Vagina (tissue), 2 donors: Measurements from ENCODE around the gene PSME1. TPM values are rescaled to one million over a fixed set of nuclear protein-coding genes. Genes with fewer than 3 reads are reported as not detected.

ENCODE experiments used
- DNase-seq, 2 donors: peaks; one replicate each; pipeline ENCODE4 v3.0.0-alpha.2; 2017; ENCODE audit errors: extremely low spot score in 2 of 2
- H3K27ac ChIP-seq: fragments of 200-600 bp; sonication (generic); one replicate; pipeline ENCODE4 v1.5.1; 2019
- H3K27me3 ChIP-seq: fragments of 200-600 bp; sonication (generic); one replicate; pipeline ENCODE4 v1.5.1; 2019
- H3K36me3 ChIP-seq, 2 donors: fragments of 200-600 bp; sonication (generic); one replicate each; pipeline ENCODE4 v1.5.1; 2017 to 2019
- H3K4me1 ChIP-seq: fragments of 200-600 bp; sonication (generic); one replicate; pipeline ENCODE4 v1.5.1; 2019
- H3K4me3 ChIP-seq, 2 donors: fragments of 200-600 bp; sonication (generic); 1 replicate in 1 of 2; 2 replicates in 1 of 2; pipeline ENCODE4 v1.5.1; 2016 to 2019
- H3K9me3 ChIP-seq: fragments of 200-600 bp; sonication (generic); one replicate; pipeline ENCODE4 v1.5.1; 2019
- CTCF ChIP-seq, 3 experiments: fragments of 450-650 bp in 2 of 3; fragments of 200-600 bp in 1 of 3; sonication (generic) in 1 of 3; IDR thresholded peaks; one replicate each; pipeline ENCODE4 v1.5.1; 2017 to 2019; ENCODE audit warnings: antibody characterized with exemption in 3 of 3, mild to moderate bottlenecking in 2 of 3, moderate library complexity in 2 of 3
- POLR2A ChIP-seq, 2 donors: fragments of 450-650 bp; IDR thresholded peaks; one replicate each; pipeline ENCODE4 v1.6.1; 2017; ENCODE audit warnings: antibody characterized with exemption in 2 of 2, mild to moderate bottlenecking in 2 of 2, moderate library complexity in 2 of 2
- POLR2AphosphoS5 ChIP-seq, 2 donors: sonication (generic); formaldehyde crosslinking; IDR thresholded peaks; one replicate each; pipeline ENCODE4 v1.9.0; 2017; ENCODE audit warnings: antibody characterized with exemption in 2 of 2, mild to moderate bottlenecking in 2 of 2, low read depth in 1 of 2; ENCODE audit not compliant: insufficient read depth in 1 of 2
- intact Hi-C: fragments of 100-400 bp; cut with DNase I; formaldehyde crosslinking; loops from one replicate; pipeline ENCODE4 v1.15.1; 2023
- total RNA-seq: library from RNA; depleted of rRNA; stranded (reverse); fragments of >200 nt; gene quantifications from one replicate; pipeline ENCODE4 v1.2.3, GENCODE V29; 2016

The PSME1 gene
- total RNA-seq, 1 donor from 2014 or later, result 118 TPM

GRCh38 chr14:24122898-24123297 is 13.1 kb upstream of the PSME1 start:
- intact Hi-C loops, result no loop called here
- H3K36me3 ChIP-seq, result peaks cover 0 to 51% of the 10 kb centered on the region in 2 donors
- H3K27ac ChIP-seq, result no peak overlapping the region
- H3K4me3 ChIP-seq, result no peak overlapping the region
- H3K27me3 ChIP-seq, result no peaks in the 10 kb centered on the region
- no peak for TF ChIP-seq POLR2A (IDR thresholded peaks at IDR 0.05)
- no peak for TF ChIP-seq CTCF (IDR thresholded peaks at IDR 0.05)
- no peak for TF ChIP-seq POLR2AphosphoS5 (IDR thresholded peaks at IDR 0.05; ENCODE audit: insufficient read depth in 1 of 2, low read depth in 1 of 2)
- no peaks in the 10 kb centered on the region for H3K4me1 ChIP-seq
- no peaks in the 10 kb centered on the region for H3K9me3 ChIP-seq
- no peak for DNase-seq

- TF ChIP-seq POLR2A (IDR thresholded peaks at IDR 0.05) (no peak), CTCF (IDR thresholded peaks at IDR 0.05) (no peak), POLR2AphosphoS5 (IDR thresholded peaks at IDR 0.05; ENCODE audit: insufficient read depth in 1 of 2, low read depth in 1 of 2) (no peak)
- no peak for DNase-seq
- no peaks in the 10 kb centered on the region for H3K27me3 ChIP-seq
- no peak overlapping the region for H3K27ac ChIP-seq
- no peaks in the 10 kb centered on the region for H3K4me1 ChIP-seq
- H3K36me3 ChIP-seq, result peaks cover 0 to 43% of the 10 kb centered on the region in 2 donors
- no peaks in the 10 kb centered on the region for H3K9me3 ChIP-seq
- intact Hi-C loops, result no loop called here
- H3K4me3 ChIP-seq, result no peak overlapping the region
Observed at GRCh38 chr14:24123424-24124417, 12.3 kb upstream of the PSME1 start.

GRCh38 chr14:24126939-24127338 is 9.1 kb upstream of the PSME1 start:
- H3K4me1 ChIP-seq, result no peaks in the 10 kb centered on the region
- H3K36me3 ChIP-seq, result peaks cover 0 to 18% of the 10 kb centered on the region in 2 donors
- H3K27me3 ChIP-seq, result no peaks in the 10 kb centered on the region
- intact Hi-C loops, result no loop called here
- H3K27ac ChIP-seq, result no peak overlapping the region
- no peak for DNase-seq
- no peak overlapping the region for H3K4me3 ChIP-seq
- H3K9me3 ChIP-seq, result no peaks in the 10 kb centered on the region
- TF ChIP-seq POLR2A (IDR thresholded peaks at IDR 0.05), result no peak
- TF ChIP-seq CTCF (IDR thresholded peaks at IDR 0.05), result no peak
- TF ChIP-seq POLR2AphosphoS5 (IDR thresholded peaks at IDR 0.05; ENCODE audit: insufficient read depth in 1 of 2, low read depth in 1 of 2), result no peak

- no peak overlapping the region for H3K27ac ChIP-seq
- H3K9me3 ChIP-seq, result no peaks in the 10 kb centered on the region
- no peaks in the 10 kb centered on the region for H3K4me1 ChIP-seq
- no peak overlapping the region for H3K4me3 ChIP-seq
- H3K27me3 ChIP-seq, result no peaks in the 10 kb centered on the region
- intact Hi-C loops, result no loop called here
- no peak for DNase-seq
- TF ChIP-seq POLR2A (IDR thresholded peaks at IDR 0.05), result no peak
- no peak for TF ChIP-seq POLR2AphosphoS5 (IDR thresholded peaks at IDR 0.05; ENCODE audit: insufficient read depth in 1 of 2, low read depth in 1 of 2)
- TF ChIP-seq CTCF (IDR thresholded peaks at IDR 0.05), result no peak
- peaks cover 0 to 10% of the 10 kb centered on the region in 2 donors for H3K36me3 ChIP-seq
Observed at GRCh38 chr14:24127673-24128072, 8.3 kb upstream of the PSME1 start.
